ENCODE results near the gene VSIG1. TPM values are rescaled to one million over a fixed set of nuclear protein-coding genes. Genes with fewer than 3 reads are reported as not detected.

VSIG1 gene
- total RNA-seq, 2 donors from 2014 or later = 0.54 to 8.2 TPM

- Histone ChIP-seq H3K9me3 (no peaks in the 10 kb centered on the region), H3K36me3 (no peaks in the 10 kb centered on the region), H3K27me3 (replicated peaks; ENCODE audit: insufficient read depth) (no peaks in the 10 kb centered on the region), H3K27ac (no peak overlapping the region), H3K4me3 (no peak overlapping the region), H3K4me1 (ENCODE audit: control insufficient read depth in 1 of 2, low read depth in 2 of 2) (no peaks in the 10 kb centered on the region)
- DNase-seq (ENCODE audit: low spot score) (no peak), ATAC-seq (ENCODE audit: insufficient number of reproducible peaks, low FRiP score, low read depth) (no peak)
- no peak for TF ChIP-seq CTCF (IDR thresholded peaks at IDR 0.05)
Observed at GRCh38 chrX:108127152-108127551, 82.3 kb downstream of the VSIG1 start.

Other genes with a start within 250 kb of the VSIG1 start
- gene MID2, start 219.2 kb upstream of the VSIG1 start, total RNA-seq = 10 to 100 TPM; 24.7 to 34.1 TPM
- gene TEX13B, start 62.7 kb upstream of the VSIG1 start, total RNA-seq = not detected
- 10 to 100 TPM; 22.5 to 23.1 TPM for gene PSMD10, start 46.5 kb downstream of the VSIG1 start, total RNA-seq
- gene ATG4A, start 46.7 kb downstream of the VSIG1 start, total RNA-seq = 10 to 100 TPM; 18.8 to 24.9 TPM